Measurements from ENCODE around the gene CCDC107. TPM values are rescaled to one million over a fixed set of nuclear protein-coding genes. Genes with fewer than 3 reads are reported as not detected.
"Not testable (repeated sequence)": the region's sequence is repeated elsewhere in the genome, so short reads cannot be mapped to it uniquely, and the experiment has no call there.

CCDC107 gene
- 10 to 100 TPM; 13.4 to 17.3 (median 15.6) TPM for polyA plus RNA-seq (ENCODE audit: insufficient read length in 3 of 3)

DNA sequence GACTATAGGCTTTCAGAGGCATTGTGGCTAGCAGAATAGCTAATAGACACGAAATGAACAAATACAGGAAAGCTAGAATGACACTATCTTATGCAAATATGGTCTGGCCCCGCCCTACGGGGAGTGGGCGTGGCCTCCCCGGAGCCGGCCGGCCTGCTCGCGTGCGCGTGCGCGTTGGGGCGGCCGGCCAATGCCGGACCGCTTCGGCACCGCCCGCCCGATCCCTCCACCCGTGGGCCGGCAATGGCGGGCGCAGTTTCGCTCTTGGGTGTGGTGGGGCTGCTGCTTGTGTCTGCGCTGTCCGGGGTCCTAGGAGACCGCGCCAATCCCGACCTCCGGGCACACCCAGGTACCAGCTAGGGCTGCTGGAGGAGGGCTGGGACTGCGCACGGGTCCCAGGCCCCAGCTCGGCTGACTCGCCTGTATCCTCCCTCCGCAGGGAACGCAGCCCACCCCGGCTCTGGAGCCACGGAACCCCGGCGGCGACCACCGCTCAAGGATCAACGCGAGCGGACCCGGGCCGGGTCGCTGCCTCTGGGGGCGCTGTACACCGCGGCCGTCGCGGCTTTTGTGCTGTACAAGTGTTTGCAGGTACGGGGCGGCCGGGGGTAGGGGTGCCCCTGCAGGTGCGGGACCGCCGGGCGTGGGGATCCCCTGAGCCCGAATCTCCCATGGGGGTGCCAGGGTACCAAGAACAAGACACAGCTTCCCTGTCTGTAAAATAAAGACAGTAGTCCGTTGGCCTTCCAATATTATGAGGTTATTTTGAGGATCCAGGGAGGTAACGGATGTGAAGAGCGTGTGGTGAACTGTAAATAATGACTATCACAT, at the start of gene CCDC107:
Gene CCDC107, plus strand, starts transcription at position 156 of the 831 bp plus-strand sequence. Its CDS starts 88 bp downstream, at position 244.
- peak in 2 of 3 donors; percentile 77 to 78 for DNase-seq (ENCODE audit: low read depth in 3 of 3, low spot score in 2 of 3)

GRCh38 chr9:35609001-35609819, 48.9 kb upstream of the CCDC107 start:
- no peak for DNase-seq (ENCODE audit: low read depth in 3 of 3, low spot score in 2 of 3)

DNA sequence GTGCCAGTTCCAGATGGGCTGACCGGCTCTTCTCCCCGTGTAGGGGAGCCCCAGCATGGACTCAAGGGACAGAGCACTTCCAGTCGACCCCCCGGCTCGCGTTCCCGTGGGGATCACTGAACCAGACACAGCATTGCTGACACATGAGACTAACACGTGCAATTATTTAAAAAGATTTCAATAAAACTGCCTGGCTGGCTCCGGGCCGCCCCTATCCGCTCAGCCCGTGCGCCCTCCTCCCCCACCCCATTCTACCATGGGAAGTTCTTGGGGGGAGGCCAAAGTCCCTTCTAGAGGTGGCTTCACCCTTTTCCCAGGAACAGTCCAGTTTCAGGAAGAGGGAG, 48.3 kb upstream of the CCDC107 start:
- DNase-seq (ENCODE audit: low read depth in 3 of 3, low spot score in 2 of 3) = no peak

GRCh38 chr9:35611230-35611797, 46.8 kb upstream of the CCDC107 start:
- no peak for DNase-seq (ENCODE audit: low read depth in 3 of 3, low spot score in 2 of 3)

- DNase-seq (ENCODE audit: low read depth in 3 of 3, low spot score in 2 of 3) = not testable (repeated sequence)
These were observed 46.0 kb upstream of the CCDC107 start for GRCh38 chr9:35612066-35612465.

DNA sequence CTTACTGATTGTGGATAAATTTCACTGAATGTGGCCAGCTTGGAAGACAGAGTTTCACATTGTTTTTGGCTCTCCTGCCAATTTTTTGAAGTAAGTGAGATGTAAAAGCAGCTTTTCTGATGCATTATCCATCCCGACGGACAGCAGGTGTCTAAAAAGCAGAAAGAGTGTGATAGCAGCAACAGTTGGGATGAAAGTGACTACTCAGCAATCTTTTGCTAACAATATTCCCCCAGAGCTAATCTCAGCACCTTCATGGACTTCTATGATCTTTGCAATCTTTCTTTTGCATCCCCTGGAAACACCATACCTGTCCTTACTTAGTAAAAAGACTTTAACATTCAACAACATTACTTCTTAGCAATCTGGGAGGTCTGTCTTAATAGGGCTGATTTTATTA, 45.2 kb upstream of the CCDC107 start:
- DNase-seq (ENCODE audit: low read depth in 3 of 3, low spot score in 2 of 3) = no peak

DNA sequence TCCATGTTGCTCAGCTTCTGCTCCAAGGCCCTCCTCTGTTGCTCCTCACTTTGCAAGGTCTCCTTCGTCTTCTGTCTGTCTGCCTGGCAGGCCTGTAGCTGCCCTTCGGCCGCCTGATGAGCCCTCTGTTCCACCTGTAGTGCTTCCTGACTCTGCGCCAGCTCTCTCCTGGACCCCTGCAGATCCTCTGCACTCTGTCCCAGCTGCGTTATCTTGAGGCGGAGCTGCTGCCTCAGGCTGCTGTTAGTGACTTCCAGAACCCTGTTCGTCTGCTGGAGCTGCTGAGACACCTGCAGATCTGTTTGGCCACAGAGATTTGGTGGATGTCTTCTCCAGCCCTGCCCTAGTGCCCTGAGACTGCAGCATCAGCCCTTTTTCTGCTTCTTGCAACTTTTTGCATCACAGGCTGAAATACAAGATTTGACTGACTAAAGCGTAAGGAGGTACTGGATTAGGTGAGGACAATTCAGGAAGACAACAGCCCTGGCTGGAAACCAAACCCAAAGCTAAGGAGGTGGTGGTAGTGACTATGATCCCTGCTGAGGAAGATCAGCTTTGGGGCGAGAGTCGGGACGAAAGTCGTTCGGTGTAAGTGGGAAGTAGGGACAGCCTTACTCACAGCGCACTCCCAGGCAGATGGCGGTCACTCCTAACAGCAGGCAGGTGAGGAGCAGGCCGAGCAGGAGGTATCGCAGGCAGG, 42.0 kb upstream of the CCDC107 start:
- no peak for DNase-seq (ENCODE audit: low read depth in 3 of 3, low spot score in 2 of 3)

DNA sequence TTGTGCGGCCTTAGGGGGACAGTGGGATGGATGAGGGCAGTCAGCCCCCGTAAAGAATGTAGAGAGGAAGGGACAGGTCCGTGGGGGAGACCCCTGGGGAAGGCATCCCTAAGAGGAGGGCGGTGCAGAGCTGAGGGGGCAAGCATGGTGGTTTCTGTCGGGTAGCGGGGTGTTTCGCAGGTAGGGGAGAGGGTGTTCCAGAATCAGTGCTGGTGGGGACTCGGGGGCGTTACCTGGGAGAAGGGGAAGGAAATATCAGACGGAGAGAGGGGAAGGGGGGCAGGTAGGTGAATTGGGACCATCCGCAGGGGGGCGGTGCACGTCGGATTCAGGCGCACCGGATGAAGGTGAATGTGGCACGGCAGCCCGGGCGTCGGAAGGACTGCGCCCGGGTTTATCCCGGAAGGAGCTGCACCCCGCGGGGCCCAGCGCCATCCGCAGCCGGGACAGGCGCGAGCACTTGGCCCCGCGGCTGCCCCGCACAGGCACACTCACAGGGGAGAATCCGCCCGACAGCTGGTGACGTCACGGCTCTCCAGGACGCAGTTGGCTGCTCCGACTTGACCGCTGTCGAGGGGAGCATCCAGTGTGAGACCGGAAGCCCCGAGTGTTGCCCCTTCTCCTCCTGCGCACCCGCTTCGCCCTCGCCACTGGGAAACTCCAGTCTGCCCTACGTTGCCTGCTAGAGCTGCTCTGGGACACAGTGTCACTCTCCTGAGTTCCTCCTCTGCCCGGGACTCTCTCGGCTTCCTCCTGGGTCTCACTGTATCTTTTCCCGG, 41.2 kb upstream of the CCDC107 start:
- DNase-seq (ENCODE audit: low read depth in 3 of 3, low spot score in 2 of 3) = peak in 1 of 3 donors; percentile 19

DNA sequence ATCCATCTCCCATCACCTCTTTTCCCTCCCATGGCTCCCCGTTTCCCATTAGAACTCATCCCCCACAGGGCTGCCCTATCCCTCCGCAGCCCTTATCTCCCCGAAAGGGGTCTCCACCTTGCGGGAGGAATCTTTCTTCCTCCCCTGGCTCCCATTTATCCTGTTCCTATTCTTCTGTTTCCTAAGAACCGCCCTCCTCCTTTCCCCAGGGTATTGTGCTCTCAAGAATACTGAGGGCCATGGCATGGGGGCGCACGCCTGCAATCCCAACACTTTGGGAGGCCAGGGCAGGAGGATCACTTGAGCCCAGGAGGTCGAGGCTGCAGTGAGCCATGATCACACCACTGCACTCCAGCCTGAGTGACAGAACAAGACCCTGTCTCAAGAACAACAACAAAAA, 40.5 kb upstream of the CCDC107 start:
- DNase-seq (ENCODE audit: low read depth in 3 of 3, low spot score in 2 of 3) = no peak

- DNase-seq (ENCODE audit: low read depth in 3 of 3, low spot score in 2 of 3) = no peak
These were observed 39.8 kb upstream of the CCDC107 start, which contains the start of gene CD72 for GRCh38 chr9:35618325-35618727. Gene CD72, minus strand, starts transcription at chr9:35618413. Its CDS starts 110 bp downstream, at chr9:35618303.

DNA sequence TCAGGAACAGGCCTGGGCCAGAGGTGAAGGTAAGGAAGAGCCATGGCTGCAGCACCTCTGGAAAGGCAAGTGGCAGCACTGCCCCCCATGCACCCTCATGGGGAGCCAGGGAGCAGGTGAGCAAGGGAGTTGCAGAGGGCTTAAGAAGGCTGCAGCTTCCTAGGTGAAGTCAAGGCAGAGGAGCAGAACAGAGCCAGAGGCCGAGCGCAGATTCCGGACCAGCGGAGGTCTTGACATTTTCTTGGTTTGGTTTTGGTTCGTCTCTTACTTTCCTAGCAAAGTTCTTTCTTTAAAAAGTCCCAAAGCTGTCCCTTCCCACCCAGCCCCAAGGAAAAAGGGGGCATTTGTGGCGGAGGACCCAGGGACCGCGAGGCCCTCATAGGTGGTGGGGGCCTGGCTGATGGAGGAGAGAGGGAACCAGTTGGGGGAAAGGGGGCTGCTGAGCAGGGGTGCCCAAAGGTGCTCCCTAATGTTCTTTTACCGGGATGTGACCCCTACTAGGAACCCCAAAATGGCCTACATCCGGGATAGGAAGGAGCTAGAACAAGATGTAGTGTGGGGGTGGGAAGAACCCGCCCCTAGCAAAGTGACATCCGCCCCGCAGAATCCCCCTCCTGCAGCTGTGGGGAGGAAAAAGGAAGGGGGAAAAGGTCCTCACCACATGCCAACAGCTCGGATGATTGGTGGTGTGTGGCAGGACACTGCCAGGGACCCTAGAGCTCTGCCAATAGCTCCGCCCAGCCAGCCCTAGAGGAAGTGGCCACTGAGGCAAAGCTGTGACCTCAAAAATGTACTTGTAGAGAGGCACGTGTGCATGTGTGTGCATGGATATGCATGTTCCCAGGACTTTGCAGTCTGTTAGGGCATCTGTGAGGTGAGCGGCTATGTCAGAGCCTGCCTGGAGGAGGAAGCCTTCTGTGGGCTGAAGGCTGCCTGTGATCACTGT, 39.0 kb upstream of the CCDC107 start:
- DNase-seq (ENCODE audit: low read depth in 3 of 3, low spot score in 2 of 3) = no peak

DNA sequence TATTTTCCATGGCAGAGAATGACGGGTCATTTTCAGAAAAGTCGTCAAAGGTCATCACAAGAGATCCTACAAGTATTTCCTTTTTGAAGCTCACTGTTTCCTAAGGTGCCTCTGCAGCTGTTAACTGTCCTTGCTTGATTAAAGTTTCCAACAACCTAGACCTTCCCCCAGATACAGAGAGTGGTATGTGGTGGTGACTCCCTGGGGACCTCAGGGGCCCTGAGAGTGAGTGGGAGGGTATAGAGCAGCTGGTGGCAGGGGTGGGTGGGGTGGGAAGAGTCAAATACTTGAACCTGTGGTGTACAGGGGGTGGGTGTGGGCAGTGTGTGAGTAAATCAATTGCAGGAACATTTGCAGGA, 38.3 kb upstream of the CCDC107 start:
- no peak for DNase-seq (ENCODE audit: low read depth in 3 of 3, low spot score in 2 of 3)

- DNase-seq (ENCODE audit: low read depth in 3 of 3, low spot score in 2 of 3) = no peak
These were observed 30.5 kb upstream of the CCDC107 start for GRCh38 chr9:35627575-35627974.

DNA sequence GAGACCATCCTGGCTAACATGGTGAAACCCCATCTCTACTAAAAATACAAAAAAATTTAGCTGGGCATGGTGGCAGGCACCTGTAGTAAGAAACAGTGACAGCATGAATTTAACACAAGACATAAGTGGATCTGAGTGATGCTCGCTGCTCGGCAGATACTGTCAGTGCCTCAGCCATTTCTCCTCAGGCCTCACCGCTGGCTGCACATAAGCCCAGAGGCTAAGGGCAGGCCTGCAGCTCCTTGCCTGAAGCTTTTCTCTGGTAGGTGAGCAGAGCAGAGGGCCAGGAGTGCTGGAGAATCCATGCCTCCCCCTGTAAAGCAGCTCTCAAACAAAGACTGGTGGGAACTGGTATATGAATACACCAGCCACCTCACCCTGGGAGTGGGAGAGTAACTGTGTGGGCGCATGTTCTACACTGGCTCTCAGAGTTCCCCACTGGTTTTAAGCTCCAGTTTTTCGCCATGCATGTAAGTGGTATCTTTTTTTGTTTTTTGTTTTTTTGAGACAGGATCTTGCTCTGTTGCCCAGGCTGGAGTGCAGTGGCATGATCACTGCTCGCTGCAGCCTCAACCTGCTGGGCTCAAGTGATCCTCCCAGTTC, 29.6 kb upstream of the CCDC107 start:
- no peak for DNase-seq (ENCODE audit: low read depth in 3 of 3, low spot score in 2 of 3)

GRCh38 chr9:35629597-35629996, 28.5 kb upstream of the CCDC107 start:
- DNase-seq (ENCODE audit: low read depth in 3 of 3, low spot score in 2 of 3) = no peak

DNA sequence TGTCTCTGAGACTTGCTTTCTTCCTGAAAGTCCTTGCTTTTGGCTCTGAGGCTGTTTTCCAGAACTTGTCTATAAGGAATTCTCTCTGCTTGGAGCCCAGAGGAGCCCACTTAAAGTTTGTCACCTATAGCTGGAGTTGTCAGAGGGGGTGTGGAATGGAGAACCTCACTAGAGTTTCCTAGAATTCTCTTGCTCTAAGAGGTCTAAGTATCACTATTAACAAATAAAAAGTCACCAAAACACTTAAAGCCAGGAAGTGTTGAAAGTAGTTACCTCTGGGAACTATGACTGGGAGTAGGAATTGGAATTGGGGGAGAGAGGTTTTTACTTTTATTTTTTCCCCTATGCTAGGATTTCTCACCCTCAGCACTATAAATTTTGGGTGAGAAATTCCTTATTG, 22.4 kb upstream of the CCDC107 start:
- no peak for DNase-seq (ENCODE audit: low read depth in 3 of 3, low spot score in 2 of 3)

DNA sequence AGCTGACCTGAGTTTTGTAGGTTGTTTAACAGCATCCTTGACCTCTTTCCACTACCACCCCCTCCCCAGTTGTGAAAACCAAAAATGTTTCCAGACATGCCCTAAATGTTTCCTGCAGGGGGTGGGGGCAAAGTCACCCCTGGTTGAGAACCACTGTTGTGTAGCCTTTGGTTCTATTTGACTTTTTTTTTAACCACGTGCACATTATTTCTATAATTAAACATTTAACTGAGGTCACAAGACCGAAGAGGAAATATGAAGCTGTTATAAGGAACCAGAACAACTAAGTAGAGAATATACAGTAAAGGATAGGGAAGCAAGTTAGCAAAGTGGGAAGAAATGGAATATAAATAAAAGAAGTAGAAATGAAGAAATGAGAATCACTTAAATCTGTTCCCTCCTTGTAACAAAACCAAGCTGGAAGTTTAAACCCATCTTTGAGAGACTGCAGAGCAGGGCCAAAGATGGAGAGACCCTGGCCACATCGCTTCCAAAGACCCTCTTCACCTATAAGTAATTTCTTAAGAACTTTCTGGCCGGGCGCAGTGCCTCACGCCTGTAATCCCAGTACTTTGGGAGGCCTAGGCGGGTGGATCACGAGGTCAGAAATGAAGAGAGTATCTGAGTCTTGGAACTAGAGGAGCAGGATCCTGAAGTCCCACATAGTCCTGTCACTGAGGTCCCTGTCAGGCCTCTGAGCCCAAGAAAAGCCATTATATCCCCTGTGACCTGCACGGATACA, 21.8 kb upstream of the CCDC107 start:
- DNase-seq (ENCODE audit: low read depth in 3 of 3, low spot score in 2 of 3) = no peak

GRCh38 chr9:35636877-35637246, 21.2 kb upstream of the CCDC107 start:
- not testable (repeated sequence) for DNase-seq (ENCODE audit: low read depth in 3 of 3, low spot score in 2 of 3)
